OCI-LY7 (cell line): ENCODE results near the gene ADAMTS17. TPM values are rescaled to one million over a fixed set of nuclear protein-coding genes. Genes with fewer than 3 reads are reported as not detected.

Experiments
- BruUV-seq: library from RNA; stranded (reverse); fragments of 400-500 nt; replicated peaks from 2 replicates; lab custom pipeline; 2021; lab: Mats Ljungman, UMichigan
- CTCF ChIA-PET: fragments of 300-600 bp; sonication (Branson Sonifier 250); formaldehyde crosslinking; loops from one replicate; lab custom pipeline; 2022; ENCODE audit warnings: antibody characterized with exemption; ENCODE audit not compliant: unreplicated experiment; lab: Charles Lee
- POLR2A ChIA-PET: fragments of 300-600 bp; sonication (Branson Sonifier 250); formaldehyde crosslinking; loops from one replicate; lab custom pipeline; 2022; ENCODE audit warnings: antibody characterized with exemption; lab: Charles Lee
- DNase-seq: peaks from one replicate; pipeline ENCODE4 v3.0.0-alpha.2; 2015; ENCODE audit warnings: low spot score
- H2AFZ ChIP-seq: fragments of 200-600 bp; sonication (generic), shearing (Covaris generic); 2 replicates; pipeline ENCODE4 v1.6.1; 2014; ENCODE audit warnings: mild to moderate bottlenecking, antibody characterized with exemption, low read length, moderate library complexity
- H3K27ac ChIP-seq: fragments of 200-600 bp; sonication (generic); 2 replicates; pipeline ENCODE4 v1.5.1; 2014; ENCODE audit warnings: mixed run types, low read depth, mild to moderate bottlenecking, moderate library complexity, low read length, inconsistent platforms; ENCODE audit not compliant: poor library complexity, severe bottlenecking
- H3K36me3 ChIP-seq: fragments of 200-600 bp; sonication (generic); 2 replicates; pipeline ENCODE4 v1.6.1; 2014; ENCODE audit warnings: mild to moderate bottlenecking, antibody characterized with exemption, low read length, moderate library complexity, mixed read lengths; ENCODE audit not compliant: insufficient read depth
- H3K4me1 ChIP-seq: fragments of 200-600 bp; sonication (generic); 2 replicates; pipeline ENCODE4 v1.5.1; 2014; ENCODE audit warnings: mild to moderate bottlenecking, low read length; ENCODE audit not compliant: insufficient read depth, poor library complexity, severe bottlenecking
- H3K4me2 ChIP-seq: fragments of 200-600 bp; sonication (generic); 2 replicates; pipeline ENCODE4 v1.6.1; 2014; ENCODE audit warnings: mild to moderate bottlenecking, low read length
- H3K4me3 ChIP-seq: fragments of 200-600 bp; sonication (generic); 2 replicates; pipeline ENCODE4 v1.5.1; 2014; ENCODE audit warnings: mild to moderate bottlenecking, low read depth, low read length; ENCODE audit not compliant: poor library complexity, severe bottlenecking
- H3K79me2 ChIP-seq: fragments of 200-600 bp; sonication (generic); 2 replicates; pipeline ENCODE4 v1.6.1; 2016; ENCODE audit warnings: low read depth, mild to moderate bottlenecking, low read length, moderate library complexity, mixed read lengths; ENCODE audit not compliant: insufficient read depth
- H3K9me2 ChIP-seq: fragments of 200-600 bp; sonication (generic); 2 replicates; pipeline ENCODE4 v1.6.1; 2016; ENCODE audit warnings: mild to moderate bottlenecking, low read length, mixed read lengths; ENCODE audit not compliant: insufficient read depth
- H3K9me3 ChIP-seq: fragments of 200-600 bp; sonication (generic); 2 replicates; pipeline ENCODE4 v1.6.1; 2014; ENCODE audit warnings: mild to moderate bottlenecking, mixed run types, low read length, mixed read lengths
- H4K20me1 ChIP-seq: fragments of 200-600 bp; sonication (generic); 2 replicates; pipeline ENCODE4 v1.6.1; 2014; ENCODE audit warnings: mild to moderate bottlenecking, antibody characterized with exemption, low read length, moderate library complexity, mixed read lengths; ENCODE audit not compliant: insufficient read depth
- EZH2phosphoT487 ChIP-seq: fragments of 200-600 bp; sonication (generic); IDR thresholded peaks from 2 replicates; pipeline ENCODE4 v1.6.1; 2018; ENCODE audit warnings: low read depth, borderline replicate concordance, mild to moderate bottlenecking, mixed run types, antibody characterized with exemption, low read length, moderate library complexity, mixed read lengths
- intact Hi-C: fragments of 100-400 bp; cut with micrococcal nuclease; formaldehyde crosslinking; loops from one replicate; pipeline ENCODE4 v1.10.0; 2022; ENCODE audit not compliant: unreplicated experiment
- total RNA-seq, 2 experiments: library from RNA; depleted of rRNA in 1 of 2; stranded (reverse); fragments of >200 nt in 1 of 2; shearing (Covaris generic) in 1 of 2; gene quantifications; 2 replicates each; pipeline ENCODE4 v1.2.3, GENCODE V29; 2014 to 2022
- TF ChIP-seq, protein P1 (sequence below): fragments of 200-600 bp; sonication (generic); conservative IDR thresholded peaks from 2 replicates; pipeline ENCODE4 v1.5.1; 2014; ENCODE audit warnings: mild to moderate bottlenecking, antibody characterized with exemption, low read length, moderate library complexity, mixed read lengths

ADAMTS17 gene
- total RNA-seq, 2 experiments from 2014 or later = not detected

GRCh38 chr15:100253640-100254039 is 88.1 kb downstream of the ADAMTS17 start:
- Histone ChIP-seq H4K20me1 (no peaks in the 10 kb centered on the region), H3K4me1 (no peaks in the 10 kb centered on the region), H3K79me2 (no peaks in the 10 kb centered on the region), H3K4me3 (no peak overlapping the region), H3K27ac (no peak overlapping the region), H2AFZ (no peak overlapping the region), H3K9me3 (no peaks in the 10 kb centered on the region), H3K4me2 (no peak overlapping the region), H3K9me2 (no peaks in the 10 kb centered on the region), H3K36me3 (no peaks in the 10 kb centered on the region)
- ChIA-PET POLR2A (interaction anchor here (0.6 kb wide), 1 partner anchor 930 kb away, joined by 3 read pairs; no protein-coding TSS in a partner anchor), CTCF (no interaction called here)
- DNase-seq = no peak
- no peak for TF ChIP-seq EZH2phosphoT487
- TF ChIP-seq, protein P1, sequence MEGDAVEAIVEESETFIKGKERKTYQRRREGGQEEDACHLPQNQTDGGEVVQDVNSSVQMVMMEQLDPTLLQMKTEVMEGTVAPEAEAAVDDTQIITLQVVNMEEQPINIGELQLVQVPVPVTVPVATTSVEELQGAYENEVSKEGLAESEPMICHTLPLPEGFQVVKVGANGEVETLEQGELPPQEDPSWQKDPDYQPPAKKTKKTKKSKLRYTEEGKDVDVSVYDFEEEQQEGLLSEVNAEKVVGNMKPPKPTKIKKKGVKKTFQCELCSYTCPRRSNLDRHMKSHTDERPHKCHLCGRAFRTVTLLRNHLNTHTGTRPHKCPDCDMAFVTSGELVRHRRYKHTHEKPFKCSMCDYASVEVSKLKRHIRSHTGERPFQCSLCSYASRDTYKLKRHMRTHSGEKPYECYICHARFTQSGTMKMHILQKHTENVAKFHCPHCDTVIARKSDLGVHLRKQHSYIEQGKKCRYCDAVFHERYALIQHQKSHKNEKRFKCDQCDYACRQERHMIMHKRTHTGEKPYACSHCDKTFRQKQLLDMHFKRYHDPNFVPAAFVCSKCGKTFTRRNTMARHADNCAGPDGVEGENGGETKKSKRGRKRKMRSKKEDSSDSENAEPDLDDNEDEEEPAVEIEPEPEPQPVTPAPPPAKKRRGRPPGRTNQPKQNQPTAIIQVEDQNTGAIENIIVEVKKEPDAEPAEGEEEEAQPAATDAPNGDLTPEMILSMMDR = no peak
- intact Hi-C loops = no loop called here
- no TSS peak for BruUV-seq

- no peak overlapping the region for H2AFZ ChIP-seq
- H3K79me2 ChIP-seq = no peaks in the 10 kb centered on the region
- H3K9me2 ChIP-seq = no peaks in the 10 kb centered on the region
- DNase-seq = no peak
- intact Hi-C loops = no loop called here
- BruUV-seq = no TSS peak
- no peak overlapping the region for H3K4me3 ChIP-seq
- H3K36me3 ChIP-seq = no peaks in the 10 kb centered on the region
- TF ChIP-seq, protein P1 = no peak
- no peak for TF ChIP-seq EZH2phosphoT487
- ChIA-PET POLR2A (no interaction called here), CTCF (no interaction called here)
- no peaks in the 10 kb centered on the region for H3K4me1 ChIP-seq
- H3K27ac ChIP-seq = no peak overlapping the region
- no peaks in the 10 kb centered on the region for H3K9me3 ChIP-seq
- H3K4me2 ChIP-seq = no peak overlapping the region
- no peaks in the 10 kb centered on the region for H4K20me1 ChIP-seq
Measured at GRCh38 chr15:100252779-100253417, 88.9 kb downstream of the ADAMTS17 start.

- Histone ChIP-seq H3K4me2 (no peak overlapping the region), H4K20me1 (no peaks in the 10 kb centered on the region), H2AFZ (no peak overlapping the region), H3K36me3 (no peaks in the 10 kb centered on the region), H3K4me3 (no peak overlapping the region), H3K27ac (no peak overlapping the region), H3K79me2 (no peaks in the 10 kb centered on the region), H3K9me3 (no peaks in the 10 kb centered on the region), H3K9me2 (no peaks in the 10 kb centered on the region), H3K4me1 (no peaks in the 10 kb centered on the region)
- intact Hi-C loops = no loop called here
- ChIA-PET POLR2A (no interaction called here), CTCF (no interaction called here)
- DNase-seq = no peak
- no peak for TF ChIP-seq EZH2phosphoT487
- no TSS peak for BruUV-seq
Measured at GRCh38 chr15:100252359-100252758, 89.4 kb downstream of the ADAMTS17 start.
